ENCODE data around the gene C3orf85.

The C3orf85 gene, protein sequence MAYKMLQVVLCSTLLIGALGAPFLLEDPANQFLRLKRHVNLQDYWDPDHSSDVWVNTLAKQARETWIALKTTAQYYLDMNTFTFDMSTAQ

DNA sequence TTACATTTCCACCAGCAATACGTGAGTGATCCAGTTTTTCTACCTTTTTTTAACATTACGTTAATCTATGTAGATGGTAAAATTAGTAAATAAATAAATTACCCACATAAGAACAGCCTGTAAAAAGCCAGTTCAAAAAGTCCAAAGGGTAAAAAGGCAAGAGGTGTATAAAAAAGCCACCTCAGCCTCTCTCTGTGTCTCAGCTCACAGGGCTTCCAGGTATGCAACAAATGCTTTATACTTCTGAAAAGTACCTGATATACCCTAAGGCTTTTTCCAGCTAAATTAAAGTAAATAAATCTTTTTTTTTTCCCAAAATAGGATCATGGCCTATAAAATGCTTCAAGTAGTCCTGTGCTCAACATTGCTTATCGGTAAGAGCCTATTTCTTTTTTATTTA is at the start of gene C3orf85:
TSS of gene C3orf85 (plus strand) at position 197 of the 400 bp plus-strand sequence. CDS start at position 326, 129 bp downstream.
- ATAC-seq (ENCODE audit: low read depth): no peak
- Histone ChIP-seq H3K36me3 (ENCODE audit: low read depth) (no peaks in the 10 kb centered on the region), H3K9me3 (ENCODE audit: severe bottlenecking) (no peaks in the 10 kb centered on the region), H3K4me1 (ENCODE audit: insufficient read depth, poor library complexity, severe bottlenecking) (no peaks in the 10 kb centered on the region), H3K4me3 (ENCODE audit: severe bottlenecking) (no peak within 1 kb of the TSS), H3K27ac (ENCODE audit: poor library complexity, severe bottlenecking) (no peak within 1 kb of the TSS), H3K27me3 (ENCODE audit: insufficient read depth, poor library complexity, severe bottlenecking) (no peaks in the 10 kb centered on the region)
- no peak for DNase-seq (ENCODE audit: low spot score)
- TF ChIP-seq, protein P1, sequence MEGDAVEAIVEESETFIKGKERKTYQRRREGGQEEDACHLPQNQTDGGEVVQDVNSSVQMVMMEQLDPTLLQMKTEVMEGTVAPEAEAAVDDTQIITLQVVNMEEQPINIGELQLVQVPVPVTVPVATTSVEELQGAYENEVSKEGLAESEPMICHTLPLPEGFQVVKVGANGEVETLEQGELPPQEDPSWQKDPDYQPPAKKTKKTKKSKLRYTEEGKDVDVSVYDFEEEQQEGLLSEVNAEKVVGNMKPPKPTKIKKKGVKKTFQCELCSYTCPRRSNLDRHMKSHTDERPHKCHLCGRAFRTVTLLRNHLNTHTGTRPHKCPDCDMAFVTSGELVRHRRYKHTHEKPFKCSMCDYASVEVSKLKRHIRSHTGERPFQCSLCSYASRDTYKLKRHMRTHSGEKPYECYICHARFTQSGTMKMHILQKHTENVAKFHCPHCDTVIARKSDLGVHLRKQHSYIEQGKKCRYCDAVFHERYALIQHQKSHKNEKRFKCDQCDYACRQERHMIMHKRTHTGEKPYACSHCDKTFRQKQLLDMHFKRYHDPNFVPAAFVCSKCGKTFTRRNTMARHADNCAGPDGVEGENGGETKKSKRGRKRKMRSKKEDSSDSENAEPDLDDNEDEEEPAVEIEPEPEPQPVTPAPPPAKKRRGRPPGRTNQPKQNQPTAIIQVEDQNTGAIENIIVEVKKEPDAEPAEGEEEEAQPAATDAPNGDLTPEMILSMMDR (IDR thresholded peaks at IDR 0.05; ENCODE audit: poor library complexity, severe bottlenecking): no peak

DNA sequence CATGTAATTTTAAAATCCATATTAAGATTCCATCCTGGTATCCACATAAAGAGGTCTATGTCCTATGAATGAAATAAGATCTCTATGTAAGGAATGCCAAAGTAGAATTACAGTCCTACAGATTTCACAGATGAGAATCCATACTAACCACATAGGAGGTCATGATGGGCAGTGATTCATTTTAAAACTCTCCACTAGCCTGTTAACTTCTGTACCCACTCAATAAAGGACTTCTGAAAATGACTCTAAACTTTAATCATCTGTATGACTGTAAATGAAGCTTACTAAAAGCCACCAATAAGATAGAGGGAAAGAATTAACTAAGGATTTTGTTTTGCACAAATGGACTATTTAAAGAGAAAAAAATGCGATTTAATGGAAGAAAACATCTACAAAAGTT is 47.3 kb upstream of the C3orf85 start:
- no peaks in the 10 kb centered on the region for H3K9me3 ChIP-seq (ENCODE audit: severe bottlenecking)
- no peaks in the 10 kb centered on the region for H3K36me3 ChIP-seq (ENCODE audit: low read depth)
- H3K27ac ChIP-seq (ENCODE audit: poor library complexity, severe bottlenecking): no peak overlapping the region
- TF ChIP-seq, protein P1 (IDR thresholded peaks at IDR 0.05; ENCODE audit: poor library complexity, severe bottlenecking): no peak
- no peak for DNase-seq (ENCODE audit: low spot score)
- H3K27me3 ChIP-seq (ENCODE audit: insufficient read depth, poor library complexity, severe bottlenecking): no peaks in the 10 kb centered on the region
- no peak overlapping the region for H3K4me3 ChIP-seq (ENCODE audit: severe bottlenecking)
- no peaks in the 10 kb centered on the region for H3K4me1 ChIP-seq (ENCODE audit: insufficient read depth, poor library complexity, severe bottlenecking)
- ATAC-seq (ENCODE audit: low read depth): no peak

DNA sequence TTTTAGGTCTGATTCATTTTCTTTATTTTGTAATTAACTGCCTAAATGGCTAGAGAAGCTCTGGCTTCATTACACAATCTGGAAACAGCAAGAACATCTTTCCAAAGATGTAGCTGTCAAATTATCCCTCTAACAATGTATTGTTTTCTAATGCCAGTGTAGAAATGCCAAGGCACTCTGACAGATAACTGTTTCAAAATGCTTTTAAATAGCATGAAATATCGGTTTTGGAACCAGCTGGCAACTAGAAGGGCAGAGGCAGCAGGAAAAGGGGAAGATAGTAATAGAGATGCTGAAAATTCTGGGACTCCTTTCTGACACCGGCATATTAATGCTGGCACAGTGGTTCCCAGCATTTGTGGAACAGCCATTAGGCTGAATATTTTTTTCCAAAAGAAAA is 44.7 kb upstream of the C3orf85 start:
- no peaks in the 10 kb centered on the region for H3K27me3 ChIP-seq (ENCODE audit: insufficient read depth, poor library complexity, severe bottlenecking)
- no peaks in the 10 kb centered on the region for H3K4me1 ChIP-seq (ENCODE audit: insufficient read depth, poor library complexity, severe bottlenecking)
- no peak for DNase-seq (ENCODE audit: low spot score)
- TF ChIP-seq, protein P1 (IDR thresholded peaks at IDR 0.05; ENCODE audit: poor library complexity, severe bottlenecking): no peak
- H3K9me3 ChIP-seq (ENCODE audit: severe bottlenecking): no peaks in the 10 kb centered on the region
- H3K36me3 ChIP-seq (ENCODE audit: low read depth): no peaks in the 10 kb centered on the region
- ATAC-seq (ENCODE audit: low read depth): no peak
- no peak overlapping the region for H3K4me3 ChIP-seq (ENCODE audit: severe bottlenecking)
- no peak overlapping the region for H3K27ac ChIP-seq (ENCODE audit: poor library complexity, severe bottlenecking)

DNA sequence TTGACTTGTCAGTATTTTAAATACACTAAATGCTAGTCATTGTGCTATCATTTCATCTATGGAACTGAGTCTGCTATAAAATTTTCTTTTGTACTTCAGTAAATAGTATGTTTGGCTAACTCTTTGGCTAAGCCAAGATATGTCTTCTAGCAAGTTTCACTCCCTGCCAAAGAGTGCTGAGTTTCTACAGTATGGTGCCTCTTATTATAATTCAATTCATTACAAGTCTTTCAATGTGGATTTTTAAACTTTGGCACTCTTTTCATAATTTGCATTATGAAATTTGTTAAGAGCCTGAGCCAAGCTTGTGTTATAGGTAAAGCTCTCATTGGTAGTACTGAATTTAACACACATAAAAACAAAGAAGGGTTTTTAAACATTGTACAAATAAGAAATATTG is 43.0 kb upstream of the C3orf85 start:
- no peaks in the 10 kb centered on the region for H3K27me3 ChIP-seq (ENCODE audit: insufficient read depth, poor library complexity, severe bottlenecking)
- TF ChIP-seq, protein P1 (IDR thresholded peaks at IDR 0.05; ENCODE audit: poor library complexity, severe bottlenecking): no peak
- no peak for DNase-seq (ENCODE audit: low spot score)
- ATAC-seq (ENCODE audit: low read depth): no peak
- H3K4me3 ChIP-seq (ENCODE audit: severe bottlenecking): no peak overlapping the region
- H3K9me3 ChIP-seq (ENCODE audit: severe bottlenecking): no peaks in the 10 kb centered on the region
- H3K36me3 ChIP-seq (ENCODE audit: low read depth): no peaks in the 10 kb centered on the region
- H3K27ac ChIP-seq (ENCODE audit: poor library complexity, severe bottlenecking): no peak overlapping the region
- H3K4me1 ChIP-seq (ENCODE audit: insufficient read depth, poor library complexity, severe bottlenecking): no peaks in the 10 kb centered on the region

DNA sequence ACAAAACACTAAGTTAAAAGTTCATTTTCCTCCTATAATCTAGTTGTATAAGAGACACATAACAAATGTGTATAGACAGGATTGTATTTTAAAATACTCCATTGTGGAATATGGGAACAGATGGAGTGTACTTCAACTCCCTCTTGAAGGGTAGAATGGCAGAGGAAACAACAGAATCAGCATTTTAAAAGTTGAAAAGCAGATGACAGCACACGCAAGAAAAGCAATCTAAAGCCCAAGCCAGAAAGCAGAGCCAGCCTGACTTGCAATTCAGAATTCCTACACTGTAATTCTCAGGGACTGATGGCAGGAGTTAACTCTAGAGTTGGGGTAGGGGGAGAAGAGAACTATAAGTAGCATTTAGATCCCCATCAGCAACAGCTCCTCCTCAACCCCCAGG is 41.4 kb upstream of the C3orf85 start:
- Histone ChIP-seq H3K27ac (ENCODE audit: poor library complexity, severe bottlenecking) (no peak overlapping the region), H3K4me1 (ENCODE audit: insufficient read depth, poor library complexity, severe bottlenecking) (no peaks in the 10 kb centered on the region), H3K36me3 (ENCODE audit: low read depth) (no peaks in the 10 kb centered on the region), H3K9me3 (ENCODE audit: severe bottlenecking) (no peaks in the 10 kb centered on the region), H3K27me3 (ENCODE audit: insufficient read depth, poor library complexity, severe bottlenecking) (no peaks in the 10 kb centered on the region), H3K4me3 (ENCODE audit: severe bottlenecking) (no peak overlapping the region)
- DNase-seq (ENCODE audit: low spot score) (no peak), ATAC-seq (ENCODE audit: low read depth) (no peak)
- TF ChIP-seq, protein P1 (IDR thresholded peaks at IDR 0.05; ENCODE audit: poor library complexity, severe bottlenecking): no peak

All from RWPE2 (cell line).